ENCODE data around the gene MDH1B. TPM values are rescaled to one million over a fixed set of nuclear protein-coding genes. Genes with fewer than 3 reads are reported as not detected.
A peak's percentile ranks its signal among the peaks of the same experiment; 100 is the strongest.

The MDH1B gene
- total RNA-seq, 2 experiments from 2014 or later: 0.19 to 0.28 TPM

DNA sequence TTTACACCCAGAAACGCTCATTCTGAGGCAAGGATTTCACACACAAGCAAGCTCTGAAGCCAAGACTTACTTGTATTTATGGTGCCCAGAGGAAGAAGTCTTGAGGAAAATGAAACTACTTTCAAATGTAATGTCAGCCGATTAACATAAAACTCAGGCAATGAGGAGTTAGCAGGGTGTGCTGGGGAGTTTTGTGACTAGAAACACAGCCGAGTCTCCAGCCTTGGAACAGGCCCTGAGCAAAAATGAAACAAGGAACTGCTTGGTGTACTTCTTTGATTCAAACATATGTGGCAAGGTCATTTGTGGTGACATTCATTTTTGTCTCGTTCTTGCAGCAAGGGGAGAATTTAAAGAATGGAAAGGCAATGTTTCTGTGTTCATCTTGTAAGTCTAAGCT, 51.4 kb downstream of the MDH1B start:
- H3K4me2 ChIP-seq (ENCODE audit: low read length): peak overlapping the region; percentile 9; the same call in 1 of the 2 replicates
- no peak for DNase-seq (ENCODE audit: low spot score)
- POLR2A ChIA-PET: no interaction called here

DNA sequence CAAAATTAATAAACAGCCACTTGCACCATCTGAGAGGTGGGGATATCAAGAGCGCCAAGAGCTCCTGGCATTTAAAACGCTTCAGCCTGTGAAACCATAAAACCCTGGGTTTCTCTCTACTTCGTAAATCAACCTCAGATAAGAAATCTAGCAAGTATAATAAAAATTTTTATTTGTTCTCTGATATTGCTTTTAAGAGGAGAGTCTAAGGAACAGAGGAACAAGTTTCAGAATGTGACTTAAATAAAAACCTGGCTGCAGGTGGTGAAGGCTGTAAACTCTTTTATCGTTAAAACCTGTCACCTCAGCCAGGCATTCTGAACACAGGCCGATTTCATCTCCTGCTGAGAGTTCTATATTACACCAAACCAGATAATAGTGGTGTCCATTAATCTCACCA, 56.8 kb downstream of the MDH1B start:
- intact Hi-C loops (cut with micrococcal nuclease; ENCODE audit: unreplicated experiment): no loop called here
- ChIA-PET POLR2A (interaction anchor here (0.6 to 0.9 kb wide), 2 partner anchors 72 to 443 kb away, joined by 3 to 9 read pairs; no protein-coding TSS in a partner anchor), CTCF (ENCODE audit: unreplicated experiment) (no interaction called here)
- H3K79me2 ChIP-seq (ENCODE audit: insufficient read depth, low read depth, low read length): no peaks in the 10 kb centered on the region
- no peaks in the 10 kb centered on the region for H4K20me1 ChIP-seq (ENCODE audit: insufficient read depth, low read length)
- H3K36me3 ChIP-seq (ENCODE audit: insufficient read depth, low read length): no peaks in the 10 kb centered on the region
- H3K9me3 ChIP-seq (ENCODE audit: low read length): no peaks in the 10 kb centered on the region
- H3K4me2 ChIP-seq (ENCODE audit: low read length): no peak overlapping the region
- no peaks in the 10 kb centered on the region for H3K4me1 ChIP-seq (ENCODE audit: insufficient read depth, low read length, poor library complexity, severe bottlenecking)
- H2AFZ ChIP-seq (ENCODE audit: low read length): no peak overlapping the region
- H3K4me3 ChIP-seq (ENCODE audit: low read depth, low read length, poor library complexity, severe bottlenecking): no peak overlapping the region
- no peaks in the 10 kb centered on the region for H3K9me2 ChIP-seq (ENCODE audit: insufficient read depth, low read length)
- no peak for DNase-seq (ENCODE audit: low spot score)
- H3K27ac ChIP-seq (ENCODE audit: low read depth, low read length, poor library complexity, severe bottlenecking): no peak overlapping the region
- BruUV-seq (replicated peaks): no TSS peak
- no peak for TF ChIP-seq CTCF (conservative IDR thresholded peaks at IDR 0.05; ENCODE audit: low read length)
- no peak for TF ChIP-seq EZH2phosphoT487 (IDR thresholded peaks at IDR 0.05; ENCODE audit: borderline replicate concordance, low read depth, low read length)

More for the DNA sequence above, 51.4 kb downstream of the MDH1B start:
- Histone ChIP-seq H3K36me3 (ENCODE audit: insufficient read depth, low read length) (no peaks in the 10 kb centered on the region), H3K9me2 (ENCODE audit: insufficient read depth, low read length) (no peaks in the 10 kb centered on the region), H4K20me1 (ENCODE audit: insufficient read depth, low read length) (no peaks in the 10 kb centered on the region), H3K9me3 (ENCODE audit: low read length) (no peaks in the 10 kb centered on the region), H2AFZ (ENCODE audit: low read length) (no peak overlapping the region; the same call in 1 of the 2 replicates), H3K4me3 (ENCODE audit: low read depth, low read length, poor library complexity, severe bottlenecking) (no peak overlapping the region), H3K79me2 (ENCODE audit: insufficient read depth, low read depth, low read length) (no peaks in the 10 kb centered on the region), H3K4me1 (ENCODE audit: insufficient read depth, low read length, poor library complexity, severe bottlenecking) (no peaks in the 10 kb centered on the region), H3K27ac (ENCODE audit: low read depth, low read length, poor library complexity, severe bottlenecking) (no peak overlapping the region)
- intact Hi-C loops (cut with micrococcal nuclease; ENCODE audit: unreplicated experiment): no loop called here
- CTCF ChIA-PET (ENCODE audit: unreplicated experiment): no interaction called here
- BruUV-seq (replicated peaks): no TSS peak
- TF ChIP-seq EZH2phosphoT487 (IDR thresholded peaks at IDR 0.05; ENCODE audit: borderline replicate concordance, low read depth, low read length) (no peak), CTCF (conservative IDR thresholded peaks at IDR 0.05; ENCODE audit: low read length) (no peak)

DNA sequence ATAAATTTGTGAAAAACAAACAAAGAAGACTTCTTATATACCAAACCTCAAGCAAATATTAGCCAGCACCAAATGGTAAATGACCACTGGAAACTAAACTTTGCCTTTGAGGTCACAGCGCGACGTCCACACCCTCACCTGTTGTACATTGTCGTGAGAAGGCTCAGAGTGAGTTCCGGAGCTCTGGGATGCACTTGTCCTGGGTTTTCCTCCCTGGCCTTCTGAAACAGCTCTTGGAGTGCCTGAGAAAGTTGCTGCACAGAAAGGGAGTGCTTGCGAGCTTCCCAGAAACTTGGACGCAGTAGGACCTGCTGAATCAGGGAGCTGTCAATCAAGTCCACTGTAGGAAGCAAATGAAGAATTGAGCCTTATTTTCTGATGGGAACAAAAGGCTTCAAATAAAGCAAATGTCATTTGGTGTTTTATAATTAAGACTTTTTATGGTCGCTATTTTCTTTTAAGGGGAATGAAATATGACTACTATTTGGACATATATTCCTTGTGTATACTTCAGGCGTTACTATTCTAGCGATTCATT, 57.9 kb downstream of the MDH1B start:
- intact Hi-C loops (cut with micrococcal nuclease; ENCODE audit: unreplicated experiment): no loop called here
- Histone ChIP-seq H3K9me2 (ENCODE audit: insufficient read depth, low read length) (no peaks in the 10 kb centered on the region), H3K4me3 (ENCODE audit: low read depth, low read length, poor library complexity, severe bottlenecking) (no peak overlapping the region), H3K9me3 (ENCODE audit: low read length) (no peaks in the 10 kb centered on the region), H3K36me3 (ENCODE audit: insufficient read depth, low read length) (no peaks in the 10 kb centered on the region), H3K27ac (ENCODE audit: low read depth, low read length, poor library complexity, severe bottlenecking) (no peak overlapping the region), H3K4me2 (ENCODE audit: low read length) (no peak overlapping the region), H3K4me1 (ENCODE audit: insufficient read depth, low read length, poor library complexity, severe bottlenecking) (no peaks in the 10 kb centered on the region), H2AFZ (ENCODE audit: low read length) (no peak overlapping the region), H4K20me1 (ENCODE audit: insufficient read depth, low read length) (no peaks in the 10 kb centered on the region), H3K79me2 (ENCODE audit: insufficient read depth, low read depth, low read length) (no peaks in the 10 kb centered on the region)
- BruUV-seq (replicated peaks): no TSS peak
- TF ChIP-seq CTCF (conservative IDR thresholded peaks at IDR 0.05; ENCODE audit: low read length): no peak
- no peak for TF ChIP-seq EZH2phosphoT487 (IDR thresholded peaks at IDR 0.05; ENCODE audit: borderline replicate concordance, low read depth, low read length)
- ChIA-PET CTCF (ENCODE audit: unreplicated experiment) (no interaction called here), POLR2A (interaction anchor here (1.2 kb wide), 1 partner anchor 27 kb away, joined by 5 read pairs; no protein-coding TSS in a partner anchor)
- DNase-seq (ENCODE audit: low spot score): no peak
